HEK293 (cell line): Measurements from ENCODE around the gene TNNI3.
A peak's percentile ranks its signal among the peaks of the same experiment; 100 is the strongest.

ENCODE experiments used
- CTCF ChIA-PET: fragments of 350-600 bp; formaldehyde crosslinking; extraction: SDS; loops from one replicate; lab custom pipeline; 2021; ENCODE audit warnings: antibody characterized with exemption; lab: Yijun Ruan, JAX
- POLR2A ChIA-PET: fragments of 300-600 bp; formaldehyde crosslinking; extraction: SDS; loops from one replicate; lab custom pipeline; 2020; ENCODE audit warnings: antibody characterized with exemption, inconsistent platforms; lab: Yijun Ruan, JAX
- H3K27ac ChIP-seq: fragments of 200-500 bp; sonication (Bioruptor generic); 2 replicates; pipeline ENCODE4 v1.5.1; 2014; ENCODE audit warnings: low read depth, low read length, control low read depth, inconsistent platforms; ENCODE audit errors: extremely low read depth
- H3K36me3 ChIP-seq, 2 experiments: fragments of 200-500 bp in 1 of 2; sonication (Bioruptor generic) in 1 of 2; 1 replicate in 1 of 2; 2 replicates in 1 of 2; pipeline ENCODE4 v1.5.1; 2014 to 2017; ENCODE audit warnings: inconsistent platforms in 2 of 2, low read length in 2 of 2; ENCODE audit not compliant: control insufficient read depth in 2 of 2, insufficient read depth in 1 of 2
- H3K4me1 ChIP-seq: fragments of 200-500 bp; sonication (Bioruptor generic); 2 replicates; pipeline ENCODE4 v1.5.1; 2014; ENCODE audit warnings: mild to moderate bottlenecking, low read length, inconsistent platforms; ENCODE audit not compliant: control insufficient read depth, insufficient read depth
- H3K4me3 ChIP-seq: 2 replicates; pipeline ENCODE4 v1.5.1; 2011; ENCODE audit warnings: low read depth, mild to moderate bottlenecking, control low read depth, low read length, moderate library complexity
- H3K9me3 ChIP-seq: fragments of 200-500 bp; sonication (Bioruptor generic); 2 replicates; pipeline ENCODE4 v1.5.1; 2014; ENCODE audit warnings: low read depth, low read length, inconsistent platforms; ENCODE audit not compliant: control insufficient read depth, insufficient read depth
- AEBP2 ChIP-seq: fragments of 450-650 bp; formaldehyde crosslinking; IDR thresholded peaks from 2 replicates; pipeline ENCODE4 v1.5.1; 2016; ENCODE audit warnings: missing biosample characterization, missing genetic modification characterization, borderline replicate concordance
- FEZF1 ChIP-seq: fragments of 450-650 bp; formaldehyde crosslinking; IDR thresholded peaks from 2 replicates; pipeline ENCODE4 v1.5.1; 2016; ENCODE audit warnings: missing biosample characterization, missing genetic modification characterization
- HOXD13 ChIP-seq: sonication (generic); formaldehyde crosslinking; IDR thresholded peaks from 2 replicates; pipeline ENCODE4 v1.8.0; 2022; ENCODE audit warnings: missing genetic modification reagents, borderline replicate concordance
- KLF17 ChIP-seq: fragments of 450-650 bp; formaldehyde crosslinking; IDR thresholded peaks from 2 replicates; pipeline ENCODE4 v1.5.1; 2016; ENCODE audit warnings: missing biosample characterization, missing genetic modification characterization
- MEIS1 ChIP-seq: sonication (generic); formaldehyde crosslinking; IDR thresholded peaks from 2 replicates; pipeline ENCODE4 v1.8.1; 2022; ENCODE audit warnings: missing genetic modification reagents, mild to moderate bottlenecking, borderline replicate concordance
- PBX3 ChIP-seq: sonication (generic); formaldehyde crosslinking; IDR thresholded peaks from 2 replicates; pipeline ENCODE4 v1.8.1; 2022; ENCODE audit warnings: mild to moderate bottlenecking, moderate library complexity, missing genetic modification reagents
- SP2 ChIP-seq: fragments of 450-650 bp; formaldehyde crosslinking; IDR thresholded peaks from 2 replicates; pipeline ENCODE4 v1.5.1; 2016; ENCODE audit warnings: missing biosample characterization, missing genetic modification characterization
- ZBTB21 ChIP-seq: fragments of 450-650 bp; formaldehyde crosslinking; IDR thresholded peaks from 2 replicates; pipeline ENCODE4 v1.5.1; 2017; ENCODE audit warnings: missing biosample characterization, missing genetic modification characterization
- ZBTB7A ChIP-seq: fragments of 450-650 bp; formaldehyde crosslinking; IDR thresholded peaks from 2 replicates; pipeline ENCODE4 v1.5.1; 2016; ENCODE audit warnings: low read depth, missing biosample characterization, missing genetic modification characterization
- ZNF133 ChIP-seq: fragments of 450-650 bp; formaldehyde crosslinking; IDR thresholded peaks from 2 replicates; pipeline ENCODE4 v1.5.1; 2016; ENCODE audit warnings: missing biosample characterization, missing genetic modification characterization
- ZNF18 ChIP-seq: fragments of 450-650 bp; formaldehyde crosslinking; IDR thresholded peaks from 2 replicates; pipeline ENCODE4 v1.5.1; 2016; ENCODE audit warnings: missing biosample characterization, missing genetic modification characterization
- ZNF274 ChIP-seq, 2 experiments: fragments of 200-500 bp in 1 of 2; fragments of 450-650 bp in 1 of 2; sonication (Bioruptor generic) in 1 of 2; formaldehyde crosslinking in 1 of 2; IDR thresholded peaks; 2 replicates each; pipeline versions ENCODE4 v1.5.1 to v1.6.1; 2014 to 2016; ENCODE audit warnings: borderline replicate concordance in 1 of 2, inconsistent platforms in 1 of 2, low read length in 1 of 2, missing biosample characterization in 1 of 2, missing genetic modification characterization in 1 of 2
- ZNF280D ChIP-seq: fragments of 450-650 bp; formaldehyde crosslinking; IDR thresholded peaks from 2 replicates; pipeline ENCODE4 v1.5.1; 2016; ENCODE audit warnings: missing biosample characterization, missing genetic modification characterization
- ZNF404 ChIP-seq: fragments of 450-650 bp; formaldehyde crosslinking; IDR thresholded peaks from 2 replicates; pipeline ENCODE4 v1.5.1; 2017; ENCODE audit warnings: missing biosample characterization, missing genetic modification characterization
- ZNF548 ChIP-seq: fragments of 450-650 bp; formaldehyde crosslinking; IDR thresholded peaks from 2 replicates; pipeline ENCODE4 v1.5.1; 2016; ENCODE audit warnings: missing biosample characterization, missing genetic modification characterization
- ZNF585B ChIP-seq: fragments of 450-650 bp; formaldehyde crosslinking; IDR thresholded peaks from 2 replicates; pipeline ENCODE4 v1.5.1; 2016; ENCODE audit warnings: missing biosample characterization, missing genetic modification characterization
- ZNF600 ChIP-seq: fragments of 450-650 bp; formaldehyde crosslinking; IDR thresholded peaks from 2 replicates; pipeline ENCODE4 v1.5.1; 2016; ENCODE audit warnings: missing biosample characterization, missing genetic modification characterization
- ZNF626 ChIP-seq: fragments of 450-650 bp; sonication (Bioruptor Pico); formaldehyde crosslinking; IDR thresholded peaks from 2 replicates; pipeline ENCODE4 v1.5.1; 2018; ENCODE audit warnings: missing biosample characterization, missing genetic modification characterization, inconsistent platforms
- ZNF629 ChIP-seq: fragments of 450-650 bp; formaldehyde crosslinking; IDR thresholded peaks from 2 replicates; pipeline ENCODE4 v1.5.1; 2017; ENCODE audit warnings: missing biosample characterization, missing genetic modification characterization
- ZNF670 ChIP-seq: fragments of 450-650 bp; formaldehyde crosslinking; IDR thresholded peaks from 2 replicates; pipeline ENCODE4 v1.5.1; 2016; ENCODE audit warnings: missing biosample characterization, missing genetic modification characterization, low read depth
- ZSCAN23 ChIP-seq: fragments of 450-650 bp; formaldehyde crosslinking; IDR thresholded peaks from 2 replicates; pipeline ENCODE4 v1.5.1; 2016; ENCODE audit warnings: missing biosample characterization, missing genetic modification characterization

TNNI3 gene

GRCh38 chr19:55189403-55189835 is 31.9 kb upstream of the TNNI3 start:
- H3K4me1 ChIP-seq: no peaks in the 10 kb centered on the region
- TF ChIP-seq ZNF626 (tag by site-specific recombination): no peak
- TF ChIP-seq ZNF629 (tag by site-specific recombination): no peak
- TF ChIP-seq ZBTB7A: no peak
- TF ChIP-seq FEZF1 (tag by site-specific recombination): no peak
- TF ChIP-seq ZNF274 (IDR thresholded peaks at IDR 0.05; ENCODE audit: low read length): no peak
- TF ChIP-seq ZNF274 (tag by site-specific recombination; IDR thresholded peaks at IDR 0.05; ENCODE audit: borderline replicate concordance): no peak
- TF ChIP-seq KLF17 (tag by site-specific recombination): no peak
- no peak for TF ChIP-seq MEIS1 (CRISPR knock-in tag)
- TF ChIP-seq ZNF18: no peak
- no peak for TF ChIP-seq AEBP2
- TF ChIP-seq ZNF548 (tag by site-specific recombination): no peak
- TF ChIP-seq ZNF404 (tag by site-specific recombination): no peak
- TF ChIP-seq SP2 (tag by site-specific recombination): no peak
- TF ChIP-seq PBX3: no peak
- TF ChIP-seq ZNF133 (tag by site-specific recombination): no peak
- TF ChIP-seq, all 188 proteins: peak for 0
- Histone ChIP-seq H3K36me3 (no peaks in the 10 kb centered on the region), H3K27ac (no peak overlapping the region), H3K9me3 (no peaks in the 10 kb centered on the region), H3K4me3 (no peak overlapping the region)
- ChIA-PET POLR2A (interaction anchor here (0.6 kb wide), 2 partner anchors 173 to 255 kb away, joined by 4 to 6 read pairs; no protein-coding TSS in a partner anchor), CTCF (interaction anchor here (0.6 to 0.7 kb wide), 4 partner anchors 53 to 1132 kb away, joined by 3 to 4 read pairs (median 3); no protein-coding TSS in a partner anchor)

- Histone ChIP-seq H3K9me3 (no peaks in the 10 kb centered on the region), H3K4me3 (no peak overlapping the region), H3K36me3 (no peaks in the 10 kb centered on the region), H3K27ac (no peak overlapping the region), H3K4me1 (no peaks in the 10 kb centered on the region)
- no peak for TF ChIP-seq ZBTB21
- TF ChIP-seq ZNF600 (tag by site-specific recombination): peak; percentile 83
- POLR2A ChIA-PET: no interaction called here
- CTCF ChIA-PET: interaction anchor here (0.6 to 0.7 kb wide), 2 partner anchors 53 to 1133 kb away, joined by 3 read pairs; no protein-coding TSS in a partner anchor
These were observed 31.1 kb upstream of the TNNI3 start for GRCh38 chr19:55188625-55189024.

GRCh38 chr19:55186080-55186479 is 28.5 kb upstream of the TNNI3 start:
- TF ChIP-seq ZNF585B (no peak), ZNF670 (tag by site-specific recombination) (no peak), HOXD13 (CRISPR knock-in tag) (no peak), ZSCAN23 (tag by site-specific recombination) (no peak), ZNF280D (tag by site-specific recombination) (no peak)
- CTCF ChIA-PET: interaction anchor here (1.4 kb wide), 1 partner anchor 25 kb away, joined by 3 read pairs; no protein-coding TSS in a partner anchor
- H3K4me1 ChIP-seq: no peaks in the 10 kb centered on the region
- H3K9me3 ChIP-seq: no peaks in the 10 kb centered on the region
- POLR2A ChIA-PET: no interaction called here
- H3K36me3 ChIP-seq: no peaks in the 10 kb centered on the region
- H3K27ac ChIP-seq: no peak overlapping the region
- H3K4me3 ChIP-seq: no peak overlapping the region
